H1 (cell line): ENCODE results near the gene TAB3. TPM values are rescaled to one million over a fixed set of nuclear protein-coding genes. Genes with fewer than 3 reads are reported as not detected.

Source experiments
- CTCF ChIA-PET: fragments of 300-600 bp; sonication (Branson Sonifier 250); formaldehyde crosslinking; loops from one replicate; lab custom pipeline; 2021; ENCODE audit not compliant: partially characterized antibody; lab: Charles Lee
- POLR2A ChIA-PET: fragments of 300-600 bp; sonication (Branson Sonifier 250); formaldehyde crosslinking; loops from one replicate; lab custom pipeline; 2021; ENCODE audit warnings: inconsistent platforms; ENCODE audit not compliant: partially characterized antibody; lab: Charles Lee
- DNase-seq, 2 experiments: peaks; one replicate each; pipeline versions ENCODE4 v3.0.0 to v3.0.0-alpha.2; 2010 to 2022; ENCODE audit warnings: low spot score in 2 of 2, low read depth in 1 of 2, mixed read lengths in 1 of 2
- FAIRE-seq: peaks from 2 replicates; lab custom pipeline; 2011; peaks lifted over from hg19 to GRCh38; lab: Jason Lieb, UNC
- H2AFZ ChIP-seq: 2 replicates; pipeline ENCODE4 v1.8.1; 2012; ENCODE audit warnings: low read length, inconsistent platforms
- H2AK5ac ChIP-seq: 2 replicates; pipeline ENCODE4 v1.6.1; 2013; ENCODE audit warnings: low read depth, low read length
- H2BK120ac ChIP-seq: replicated peaks from 2 replicates; pipeline ENCODE3; 2013; ENCODE audit warnings: low read depth, low read length, inconsistent platforms
- H2BK12ac ChIP-seq: 2 replicates; pipeline ENCODE4 v1.6.1; 2013; ENCODE audit warnings: low read depth, low read length
- H2BK15ac ChIP-seq: 2 replicates; pipeline ENCODE4 v1.6.1; 2013; ENCODE audit warnings: low read length
- H2BK20ac ChIP-seq: 2 replicates; pipeline ENCODE4 v1.6.1; 2013; ENCODE audit warnings: low read length
- H2BK5ac ChIP-seq: 2 replicates; pipeline ENCODE4 v1.6.1; 2013; ENCODE audit warnings: low read depth, low read length
- H3K14ac ChIP-seq: 2 replicates; pipeline ENCODE4 v1.6.1; 2013; ENCODE audit warnings: inconsistent platforms; ENCODE audit not compliant: insufficient read length
- H3K18ac ChIP-seq: 2 replicates; pipeline ENCODE4 v1.6.1; 2013; ENCODE audit warnings: low read length; ENCODE audit errors: extremely low read depth
- H3K23ac ChIP-seq: 2 replicates; pipeline ENCODE4 v1.6.1; 2013; ENCODE audit warnings: inconsistent platforms; ENCODE audit not compliant: insufficient read length
- H3K23me2 ChIP-seq: 2 replicates; pipeline ENCODE4 v1.6.1; 2013; ENCODE audit warnings: low read depth, low read length
- H3K27ac ChIP-seq: 2 replicates; pipeline ENCODE4 v1.6.1; 2011; ENCODE audit warnings: low read depth, low read length, inconsistent platforms
- H3K27me3 ChIP-seq, 4 experiments: replicated peaks in 1 of 4; 1 replicate in 1 of 4; 2 replicates in 3 of 4; pipeline versions ENCODE4 v1.6.1 to v1.8.1; 2011 to 2013; ENCODE audit warnings: low read length in 3 of 4, mild to moderate bottlenecking in 3 of 4, inconsistent platforms in 2 of 4, mixed read lengths in 2 of 4, moderate library complexity in 1 of 4; ENCODE audit not compliant: control insufficient read depth in 3 of 4, insufficient read depth in 3 of 4; ENCODE audit errors: extremely low read depth in 1 of 4
- H3K36me3 ChIP-seq, 4 experiments: 2 replicates each; pipeline versions ENCODE4 v1.6.1 to v1.8.1; 2011 to 2013; ENCODE audit warnings: mild to moderate bottlenecking in 4 of 4, low read length in 3 of 4, moderate library complexity in 2 of 4, control low read depth in 1 of 4, inconsistent platforms in 1 of 4; ENCODE audit not compliant: insufficient read depth in 4 of 4, control insufficient read depth in 2 of 4
- H3K4ac ChIP-seq: replicated peaks from 2 replicates; pipeline ENCODE3; 2013; ENCODE audit warnings: low read length, low read depth, mixed read lengths, inconsistent platforms; ENCODE audit not compliant: insufficient read length
- H3K4me1 ChIP-seq, 4 experiments: replicated peaks in 1 of 4; 1 replicate in 1 of 4; 2 replicates in 3 of 4; pipeline versions ENCODE4 v1.6.1 to v1.8.1; 2011 to 2013; ENCODE audit warnings: low read length in 3 of 4, inconsistent platforms in 2 of 4, mixed read lengths in 1 of 4; ENCODE audit not compliant: insufficient read depth in 4 of 4, control insufficient read depth in 3 of 4
- H3K4me2 ChIP-seq, 2 experiments: 2 replicates each; pipeline versions ENCODE4 v1.6.1 to v1.8.1; 2011 to 2013; ENCODE audit warnings: low read depth in 2 of 2, low read length in 2 of 2, control low read depth in 1 of 2, inconsistent platforms in 1 of 2, mild to moderate bottlenecking in 1 of 2; ENCODE audit not compliant: insufficient read depth in 1 of 2
- H3K4me3 ChIP-seq, 4 experiments: fragments of 200-600, 300-600 bp in 1 of 4; sonication (generic), shearing (Covaris generic), sonication (Bioruptor Twin) in 1 of 4; 2 replicates each; pipeline versions ENCODE4 v1.5.1 to v1.8.1; 2011 to 2016; ENCODE audit warnings: low read length in 4 of 4, low read depth in 3 of 4, control low read depth in 2 of 4, inconsistent platforms in 2 of 4, mild to moderate bottlenecking in 2 of 4, mixed read lengths in 1 of 4, moderate library complexity in 1 of 4; ENCODE audit not compliant: insufficient read depth in 2 of 4; ENCODE audit errors: extremely low read depth in 1 of 4
- H3K56ac ChIP-seq: replicated peaks from 2 replicates; pipeline ENCODE3; 2013; ENCODE audit warnings: low read depth, mild to moderate bottlenecking, mixed read lengths, low read length, inconsistent platforms; ENCODE audit not compliant: insufficient read length
- H3K79me1 ChIP-seq: 2 replicates; pipeline ENCODE4 v1.6.1; 2013; ENCODE audit warnings: low read depth, low read length, control low read depth
- H3K79me2 ChIP-seq, 2 experiments: 2 replicates each; pipeline versions ENCODE4 v1.6.1 to v1.8.1; 2012 to 2013; ENCODE audit warnings: low read length in 2 of 2, mild to moderate bottlenecking in 2 of 2, inconsistent platforms in 1 of 2; ENCODE audit not compliant: insufficient read depth in 2 of 2, control insufficient read depth in 1 of 2
- H3K9ac ChIP-seq, 4 experiments: replicated peaks in 1 of 4; 1 replicate in 1 of 4; 2 replicates in 3 of 4; pipeline versions ENCODE4 v1.6.1 to v1.8.1; 2011 to 2013; ENCODE audit warnings: low read depth in 3 of 4, low read length in 3 of 4, control low read depth in 2 of 4, mild to moderate bottlenecking in 2 of 4, moderate library complexity in 2 of 4, inconsistent platforms in 1 of 4; ENCODE audit errors: extremely low read depth in 1 of 4
- H3K9me3 ChIP-seq, 2 experiments: 2 replicates each; pipeline versions ENCODE4 v1.6.1 to v1.8.1; 2012 to 2013; ENCODE audit warnings: mild to moderate bottlenecking in 2 of 2, moderate library complexity in 2 of 2, control low read depth in 1 of 2, inconsistent platforms in 1 of 2, low read depth in 1 of 2, low read length in 1 of 2, mixed read lengths in 1 of 2; ENCODE audit not compliant: insufficient read depth in 2 of 2
- H4K20me1 ChIP-seq, 2 experiments: replicated peaks in 1 of 2; 2 replicates each; pipeline versions ENCODE3 to v1.8.1; 2011 to 2013; ENCODE audit warnings: inconsistent platforms in 2 of 2, low read length in 2 of 2, mild to moderate bottlenecking in 1 of 2; ENCODE audit not compliant: insufficient read depth in 2 of 2, control insufficient read depth in 1 of 2
- H4K5ac ChIP-seq: 2 replicates; pipeline ENCODE4 v1.6.1; 2013; ENCODE audit warnings: low read length, low read depth, mixed read lengths, inconsistent platforms; ENCODE audit not compliant: insufficient read length
- H4K8ac ChIP-seq: 2 replicates; pipeline ENCODE4 v1.8.0; 2013; ENCODE audit warnings: mild to moderate bottlenecking, moderate library complexity, low read length, inconsistent platforms; ENCODE audit not compliant: insufficient read depth; ENCODE audit errors: extremely low read depth
- H4K91ac ChIP-seq: replicated peaks from 2 replicates; pipeline ENCODE3; 2013; ENCODE audit warnings: low read length, mixed read lengths, inconsistent platforms; ENCODE audit not compliant: insufficient read length
- HDAC6 ChIP-seq: IDR thresholded peaks from one replicate; pipeline ENCODE4 v1.7.1; 2012; ENCODE audit warnings: low read depth, mild to moderate bottlenecking, inconsistent platforms, low read length, moderate library complexity
- JUND ChIP-seq: IDR thresholded peaks from 2 replicates; pipeline ENCODE4 v1.6.1; 2011; ENCODE audit warnings: mild to moderate bottlenecking, improper control_type of control experiment, low read length
- KDM4A ChIP-seq: IDR thresholded peaks from one replicate; pipeline ENCODE4 v1.7.1; 2012; ENCODE audit warnings: low read depth, mild to moderate bottlenecking, moderate library complexity, low read length, inconsistent platforms; ENCODE audit not compliant: severe bottlenecking
- RAD21 ChIP-seq, 2 experiments: IDR thresholded peaks in 1 of 2; conservative IDR thresholded peaks in 1 of 2; 2 replicates each; pipeline ENCODE4 v1.6.1; 2011; ENCODE audit warnings: low read depth in 2 of 2, low read length in 2 of 2, improper control_type of control experiment in 1 of 2, inconsistent platforms in 1 of 2, mild to moderate bottlenecking in 1 of 2, moderate library complexity in 1 of 2
- SIRT6 ChIP-seq: IDR thresholded peaks from one replicate; pipeline ENCODE4 v1.7.1; 2012; ENCODE audit warnings: low read length, inconsistent platforms
- SUZ12 ChIP-seq: fragments of 200-600 bp; sonication (generic); IDR thresholded peaks from 2 replicates; pipeline ENCODE4 v1.6.1; 2012; ENCODE audit warnings: mild to moderate bottlenecking, inconsistent platforms, low read length, moderate library complexity, mixed read lengths
- YY1 ChIP-seq: IDR thresholded peaks from 2 replicates; pipeline ENCODE4 v1.6.1; 2011; ENCODE audit warnings: low read depth, mild to moderate bottlenecking, low read length
- WGBS, 2 experiments: shearing (Covaris generic) in 1 of 2; methylation state at CpG; one replicate each; pipeline versions ENCODE4 v1.1.6 to v1.1.7; 2013 to 2015; ENCODE audit warnings: low lambda C conversion rate in 2 of 2, mixed read lengths in 2 of 2, inconsistent platforms in 1 of 2, low coverage in 1 of 2, missing lambda C conversion rate in 1 of 2; ENCODE audit not compliant: insufficient replicate concordance in 2 of 2, insufficient coverage in 1 of 2, insufficient read length in 1 of 2; ENCODE audit errors: extremely low coverage in 1 of 2, missing lambda C conversion rate in 1 of 2; 5-methylcytosine and 5-hydroxymethylcytosine counted together
- polyA plus RNA-seq, 7 experiments: library from polyadenylated mRNA; depleted of rRNA in 3 of 7; stranded (reverse) in 5 of 7; unstranded in 2 of 7; fragments of >200 nt in 5 of 7; fragments of 200-250 nt in 2 of 7; gene quantifications; 1 replicate in 5 of 7; 2 replicates in 1 of 7; 4 replicates in 1 of 7; pipeline versions ENCODE4 v1.2.1 to v1.2.3, GENCODE V29; 2011 to 2013; ENCODE audit warnings: missing spikeins in 2 of 7, mixed read lengths in 2 of 7
- total RNA-seq: library from RNA; stranded (reverse); fragmentation: NEBNext Ultra II Directional; extraction: Animal tissue kit (Norgen Biotek cat#: 25700); gene quantifications from 2 replicates; pipeline ENCODE4 v1.2.1, GENCODE V29; 2021
- TF ChIP-seq, protein P1 (sequence below), 3 experiments: IDR thresholded peaks; 1 replicate in 2 of 3; 2 replicates in 1 of 3; pipeline versions ENCODE4 v1.5.1 to v1.6.1; 2011; ENCODE audit warnings: low read length in 3 of 3, mild to moderate bottlenecking in 3 of 3, inconsistent platforms in 2 of 3, low read depth in 1 of 3, moderate library complexity in 1 of 3; ENCODE audit not compliant: insufficient read depth in 1 of 3; ENCODE audit errors: control extremely low read depth in 1 of 3

Gene TAB3
- total and polyA plus RNA-seq, 2 of the 8 experiments (the other 6 are each of a cell fraction or from before 2014, with no cell fraction given), result 12.7 to 12.9 TPM

DNA sequence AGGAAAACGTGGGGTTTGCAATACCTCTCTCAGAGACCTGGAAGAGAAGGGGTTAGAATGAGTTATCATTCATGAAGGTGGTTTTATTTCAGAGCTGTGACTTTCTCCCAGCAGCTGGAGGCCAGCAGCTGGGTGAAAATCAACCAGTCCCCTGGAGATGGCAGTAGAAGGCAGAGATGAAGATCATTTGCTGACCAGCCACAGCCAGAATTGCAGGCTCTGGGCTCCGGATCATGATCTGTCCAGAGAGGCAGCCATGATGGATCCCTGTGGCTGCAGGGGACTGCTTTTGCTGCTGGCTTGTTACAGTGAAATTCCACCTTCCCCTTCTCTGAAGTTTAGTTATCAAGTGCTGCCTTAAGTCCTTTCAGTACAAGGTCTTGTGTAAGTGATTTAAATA, 46.9 kb upstream of the TAB3 start:
- CTCF ChIA-PET, result interaction anchor here (0.8 to 2.6 kb wide), 3 partner anchors 13 to 102 kb away, joined by 3 to 11 read pairs (median 3); no protein-coding TSS in a partner anchor
- 64% methylated on average over 2 of the region's 2 CpGs; no CpG with 5 or more reads in 1 of the 2 experiments for WGBS, 2 experiments

More for the DNA sequence above, 46.9 kb upstream of the TAB3 start:
- H4K5ac ChIP-seq, result no peak overlapping the region
- H2BK15ac ChIP-seq, result no peak overlapping the region
- FAIRE-seq, result no peak
- H3K4me2 ChIP-seq, result no peak overlapping the region
- no peak overlapping the region for H2AK5ac ChIP-seq
- H4K20me1 ChIP-seq, result no peaks in the 10 kb centered on the region
- no peak overlapping the region for H3K4me3 ChIP-seq
- no peak for TF ChIP-seq SUZ12
- TF ChIP-seq, protein P1, sequence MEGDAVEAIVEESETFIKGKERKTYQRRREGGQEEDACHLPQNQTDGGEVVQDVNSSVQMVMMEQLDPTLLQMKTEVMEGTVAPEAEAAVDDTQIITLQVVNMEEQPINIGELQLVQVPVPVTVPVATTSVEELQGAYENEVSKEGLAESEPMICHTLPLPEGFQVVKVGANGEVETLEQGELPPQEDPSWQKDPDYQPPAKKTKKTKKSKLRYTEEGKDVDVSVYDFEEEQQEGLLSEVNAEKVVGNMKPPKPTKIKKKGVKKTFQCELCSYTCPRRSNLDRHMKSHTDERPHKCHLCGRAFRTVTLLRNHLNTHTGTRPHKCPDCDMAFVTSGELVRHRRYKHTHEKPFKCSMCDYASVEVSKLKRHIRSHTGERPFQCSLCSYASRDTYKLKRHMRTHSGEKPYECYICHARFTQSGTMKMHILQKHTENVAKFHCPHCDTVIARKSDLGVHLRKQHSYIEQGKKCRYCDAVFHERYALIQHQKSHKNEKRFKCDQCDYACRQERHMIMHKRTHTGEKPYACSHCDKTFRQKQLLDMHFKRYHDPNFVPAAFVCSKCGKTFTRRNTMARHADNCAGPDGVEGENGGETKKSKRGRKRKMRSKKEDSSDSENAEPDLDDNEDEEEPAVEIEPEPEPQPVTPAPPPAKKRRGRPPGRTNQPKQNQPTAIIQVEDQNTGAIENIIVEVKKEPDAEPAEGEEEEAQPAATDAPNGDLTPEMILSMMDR (IDR thresholded peaks at IDR 0.05; ENCODE audit: control extremely low read depth in 1 of 3, insufficient read depth in 1 of 3, low read depth in 1 of 3, low read length in 3 of 3), result peak in 2 of 3 experiments; percentile 18 to 35; a peak in 2 of 4 replicates
- no peak for TF ChIP-seq SIRT6
- peak; percentile 79 for TF ChIP-seq YY1
- no peak for TF ChIP-seq KDM4A
- TF ChIP-seq RAD21 (IDR thresholded peaks at IDR 0.05 in 1 of 2, conservative IDR thresholded peaks at IDR 0.05 in 1 of 2; ENCODE audit: low read depth in 2 of 2, low read length in 2 of 2), result peak; percentile 36 to 39
- no peak for TF ChIP-seq HDAC6
- TF ChIP-seq JUND, result no peak
- H4K91ac ChIP-seq, result no peak overlapping the region
- no peak overlapping the region for H2BK5ac ChIP-seq
- no peak overlapping the region for H3K23ac ChIP-seq
- no peak overlapping the region for H2BK12ac ChIP-seq
- no peak overlapping the region for H3K14ac ChIP-seq
- H3K9me3 ChIP-seq, result no peaks in the 10 kb centered on the region
- POLR2A ChIA-PET, result no interaction called here
- no peaks in the 10 kb centered on the region for H3K23me2 ChIP-seq
- no peaks in the 10 kb centered on the region for H3K79me2 ChIP-seq
- H2BK20ac ChIP-seq, result no peak overlapping the region
- no peak overlapping the region for H3K56ac ChIP-seq
- H2BK120ac ChIP-seq, result no peak overlapping the region
- no peak overlapping the region for H3K4ac ChIP-seq
- DNase-seq, result no peak
- no peak overlapping the region for H3K18ac ChIP-seq
- H3K9ac ChIP-seq, result no peak overlapping the region
- H3K27me3 ChIP-seq, result no peaks in the 10 kb centered on the region
- H4K8ac ChIP-seq, result no peak overlapping the region
- no peaks in the 10 kb centered on the region for H3K36me3 ChIP-seq
- H3K79me1 ChIP-seq, result no peaks in the 10 kb centered on the region
- peak overlapping the region; percentile 76; the same call in 1 of the 2 replicates for H2AFZ ChIP-seq
- H3K27ac ChIP-seq, result no peak overlapping the region
- no peaks in the 10 kb centered on the region for H3K4me1 ChIP-seq
